Loucy (cell line): ENCODE data around the gene IFT122.

Source experiments
- CTCF ChIP-seq: fragments of 200-600 bp; sonication (generic); conservative IDR thresholded peaks from 2 replicates; pipeline ENCODE4 v1.5.1; 2014; ENCODE audit warnings: mild to moderate bottlenecking, antibody characterized with exemption, low read length
- EZH2phosphoT487 ChIP-seq: fragments of 200-600 bp; IDR thresholded peaks from 2 replicates; pipeline ENCODE4 v1.6.1; 2018; ENCODE audit warnings: antibody characterized with exemption, mild to moderate bottlenecking, moderate library complexity, borderline replicate concordance

- no peak for TF ChIP-seq CTCF
- TF ChIP-seq EZH2phosphoT487 = no peak
Measured at GRCh38 chr3:129487183-129487867, 47.3 kb downstream of the IFT122 start.
